Ishikawa (cell line): ENCODE measurements around the gene FHL3.

Experiments used
- CEBPB ChIP-seq: IDR thresholded peaks from 2 replicates; pipeline ENCODE4 v1.6.1; 2012
- EGR1 ChIP-seq: IDR thresholded peaks from 2 replicates; pipeline ENCODE4 v1.6.1; 2012
- EP300 ChIP-seq: IDR thresholded peaks from 2 replicates; pipeline ENCODE4 v1.6.1; 2012; ENCODE audit warnings: borderline replicate concordance
- MAX ChIP-seq: IDR thresholded peaks from 2 replicates; pipeline ENCODE4 v1.6.1; 2012
- TCF12 ChIP-seq: IDR thresholded peaks from 2 replicates; pipeline ENCODE4 v1.6.1; 2012; ENCODE audit warnings: low read depth
- YY1 ChIP-seq: IDR thresholded peaks from 2 replicates; pipeline ENCODE4 v1.6.1; 2012; ENCODE audit warnings: low read depth

- TF ChIP-seq EP300 (no peak), CEBPB (no peak), MAX (no peak), TCF12 (no peak), YY1 (no peak), EGR1 (no peak)
Measured at GRCh38 chr1:37952738-37953137, 52.6 kb downstream of the FHL3 start.
